GM12878 (cell line): ENCODE measurements around the gene ADAMTSL3.

ENCODE experiments used
- CREM ChIP-seq: IDR thresholded peaks from 2 replicates; pipeline ENCODE4 v1.6.1; 2014; ENCODE audit warnings: antibody characterized with exemption, low read depth
- MLLT1 ChIP-seq: fragments of 450-650 bp; IDR thresholded peaks from 2 replicates; pipeline ENCODE4 v1.6.1; 2016; ENCODE audit warnings: mild to moderate bottlenecking
- SIN3A ChIP-seq: IDR thresholded peaks from 2 replicates; pipeline ENCODE4 v1.6.1; 2012; ENCODE audit warnings: low read depth, low read length, improper control_type of control experiment
- TF ChIP-seq, protein P1 (sequence below): IDR thresholded peaks from 2 replicates; pipeline ENCODE4 v1.6.1; 2011; ENCODE audit warnings: low read depth, low read length, improper control_type of control experiment, borderline replicate concordance
- TF ChIP-seq, protein P2 (sequence below), 3 experiments: IDR thresholded peaks in 2 of 3; conservative IDR thresholded peaks in 1 of 3; 2 replicates each; pipeline ENCODE4 v1.5.1; 2011; ENCODE audit warnings: low read depth in 3 of 3, low read length in 3 of 3, mild to moderate bottlenecking in 3 of 3, control low read depth in 2 of 3, moderate library complexity in 2 of 3, inconsistent platforms in 1 of 3, mixed read lengths in 1 of 3; ENCODE audit not compliant: control insufficient read depth in 2 of 3, insufficient read depth in 1 of 3; ENCODE audit errors: extremely low read depth in 1 of 3
- TF ChIP-seq, protein P3 (sequence below): fragments of 450-650 bp; IDR thresholded peaks from 2 replicates; pipeline ENCODE4 v1.6.1; 2018; ENCODE audit warnings: borderline replicate concordance, mild to moderate bottlenecking; ENCODE audit not compliant: partially characterized antibody
- TF ChIP-seq, protein P4 (sequence below): fragments of 450-650 bp; formaldehyde crosslinking; IDR thresholded peaks from 2 replicates; pipeline ENCODE4 v1.4.0; 2022; ENCODE audit warnings: mild to moderate bottlenecking, moderate library complexity

DNA sequence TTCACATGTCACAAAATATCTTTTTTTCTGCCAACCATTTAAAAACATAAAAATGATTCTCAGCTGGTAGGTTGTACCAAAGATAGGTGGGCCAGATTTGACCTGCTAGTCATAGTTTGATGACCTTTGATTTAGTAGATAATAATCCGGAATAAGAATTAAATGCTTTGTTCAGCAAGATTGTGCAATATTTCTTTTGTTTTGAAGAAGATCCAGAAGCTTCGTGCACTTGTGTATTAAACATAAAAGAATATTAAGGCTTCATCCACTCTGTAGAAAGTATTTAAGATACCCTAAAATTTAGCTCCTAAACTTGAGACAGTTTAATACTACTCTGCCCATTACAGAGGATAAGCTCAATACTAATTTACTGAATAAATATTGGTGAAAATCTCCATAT is 258.4 kb downstream of the ADAMTSL3 start:
- TF ChIP-seq, protein P1, sequence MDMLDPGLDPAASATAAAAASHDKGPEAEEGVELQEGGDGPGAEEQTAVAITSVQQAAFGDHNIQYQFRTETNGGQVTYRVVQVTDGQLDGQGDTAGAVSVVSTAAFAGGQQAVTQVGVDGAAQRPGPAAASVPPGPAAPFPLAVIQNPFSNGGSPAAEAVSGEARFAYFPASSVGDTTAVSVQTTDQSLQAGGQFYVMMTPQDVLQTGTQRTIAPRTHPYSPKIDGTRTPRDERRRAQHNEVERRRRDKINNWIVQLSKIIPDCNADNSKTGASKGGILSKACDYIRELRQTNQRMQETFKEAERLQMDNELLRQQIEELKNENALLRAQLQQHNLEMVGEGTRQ, result no peak
- TF ChIP-seq, protein P2, sequence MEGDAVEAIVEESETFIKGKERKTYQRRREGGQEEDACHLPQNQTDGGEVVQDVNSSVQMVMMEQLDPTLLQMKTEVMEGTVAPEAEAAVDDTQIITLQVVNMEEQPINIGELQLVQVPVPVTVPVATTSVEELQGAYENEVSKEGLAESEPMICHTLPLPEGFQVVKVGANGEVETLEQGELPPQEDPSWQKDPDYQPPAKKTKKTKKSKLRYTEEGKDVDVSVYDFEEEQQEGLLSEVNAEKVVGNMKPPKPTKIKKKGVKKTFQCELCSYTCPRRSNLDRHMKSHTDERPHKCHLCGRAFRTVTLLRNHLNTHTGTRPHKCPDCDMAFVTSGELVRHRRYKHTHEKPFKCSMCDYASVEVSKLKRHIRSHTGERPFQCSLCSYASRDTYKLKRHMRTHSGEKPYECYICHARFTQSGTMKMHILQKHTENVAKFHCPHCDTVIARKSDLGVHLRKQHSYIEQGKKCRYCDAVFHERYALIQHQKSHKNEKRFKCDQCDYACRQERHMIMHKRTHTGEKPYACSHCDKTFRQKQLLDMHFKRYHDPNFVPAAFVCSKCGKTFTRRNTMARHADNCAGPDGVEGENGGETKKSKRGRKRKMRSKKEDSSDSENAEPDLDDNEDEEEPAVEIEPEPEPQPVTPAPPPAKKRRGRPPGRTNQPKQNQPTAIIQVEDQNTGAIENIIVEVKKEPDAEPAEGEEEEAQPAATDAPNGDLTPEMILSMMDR (IDR thresholded peaks at IDR 0.05 in 2 of 3, conservative IDR thresholded peaks at IDR 0.05 in 1 of 3; ENCODE audit: control insufficient read depth in 2 of 3, extremely low read depth in 1 of 3, insufficient read depth in 1 of 3, low read depth in 3 of 3, low read length in 3 of 3), result no peak
- TF ChIP-seq SIN3A, result no peak
- TF ChIP-seq CREM, result no peak
- TF ChIP-seq, protein P3, sequence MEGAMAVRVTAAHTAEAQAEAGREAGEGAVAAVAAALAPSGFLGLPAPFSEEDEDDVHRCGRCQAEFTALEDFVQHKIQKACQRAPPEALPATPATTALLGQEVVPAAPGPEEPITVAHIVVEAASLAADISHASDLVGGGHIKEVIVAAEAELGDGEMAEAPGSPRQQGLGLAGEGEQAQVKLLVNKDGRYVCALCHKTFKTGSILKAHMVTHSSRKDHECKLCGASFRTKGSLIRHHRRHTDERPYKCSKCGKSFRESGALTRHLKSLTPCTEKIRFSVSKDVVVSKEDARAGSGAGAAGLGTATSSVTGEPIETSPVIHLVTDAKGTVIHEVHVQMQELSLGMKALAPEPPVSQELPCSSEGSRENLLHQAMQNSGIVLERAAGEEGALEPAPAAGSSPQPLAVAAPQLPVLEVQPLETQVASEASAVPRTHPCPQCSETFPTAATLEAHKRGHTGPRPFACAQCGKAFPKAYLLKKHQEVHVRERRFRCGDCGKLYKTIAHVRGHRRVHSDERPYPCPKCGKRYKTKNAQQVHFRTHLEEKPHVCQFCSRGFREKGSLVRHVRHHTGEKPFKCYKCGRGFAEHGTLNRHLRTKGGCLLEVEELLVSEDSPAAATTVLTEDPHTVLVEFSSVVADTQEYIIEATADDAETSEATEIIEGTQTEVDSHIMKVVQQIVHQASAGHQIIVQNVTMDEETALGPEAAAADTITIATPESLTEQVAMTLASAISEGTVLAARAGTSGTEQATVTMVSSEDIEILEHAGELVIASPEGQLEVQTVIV, result no peak
- no peak for TF ChIP-seq MLLT1
- TF ChIP-seq, protein P4, sequence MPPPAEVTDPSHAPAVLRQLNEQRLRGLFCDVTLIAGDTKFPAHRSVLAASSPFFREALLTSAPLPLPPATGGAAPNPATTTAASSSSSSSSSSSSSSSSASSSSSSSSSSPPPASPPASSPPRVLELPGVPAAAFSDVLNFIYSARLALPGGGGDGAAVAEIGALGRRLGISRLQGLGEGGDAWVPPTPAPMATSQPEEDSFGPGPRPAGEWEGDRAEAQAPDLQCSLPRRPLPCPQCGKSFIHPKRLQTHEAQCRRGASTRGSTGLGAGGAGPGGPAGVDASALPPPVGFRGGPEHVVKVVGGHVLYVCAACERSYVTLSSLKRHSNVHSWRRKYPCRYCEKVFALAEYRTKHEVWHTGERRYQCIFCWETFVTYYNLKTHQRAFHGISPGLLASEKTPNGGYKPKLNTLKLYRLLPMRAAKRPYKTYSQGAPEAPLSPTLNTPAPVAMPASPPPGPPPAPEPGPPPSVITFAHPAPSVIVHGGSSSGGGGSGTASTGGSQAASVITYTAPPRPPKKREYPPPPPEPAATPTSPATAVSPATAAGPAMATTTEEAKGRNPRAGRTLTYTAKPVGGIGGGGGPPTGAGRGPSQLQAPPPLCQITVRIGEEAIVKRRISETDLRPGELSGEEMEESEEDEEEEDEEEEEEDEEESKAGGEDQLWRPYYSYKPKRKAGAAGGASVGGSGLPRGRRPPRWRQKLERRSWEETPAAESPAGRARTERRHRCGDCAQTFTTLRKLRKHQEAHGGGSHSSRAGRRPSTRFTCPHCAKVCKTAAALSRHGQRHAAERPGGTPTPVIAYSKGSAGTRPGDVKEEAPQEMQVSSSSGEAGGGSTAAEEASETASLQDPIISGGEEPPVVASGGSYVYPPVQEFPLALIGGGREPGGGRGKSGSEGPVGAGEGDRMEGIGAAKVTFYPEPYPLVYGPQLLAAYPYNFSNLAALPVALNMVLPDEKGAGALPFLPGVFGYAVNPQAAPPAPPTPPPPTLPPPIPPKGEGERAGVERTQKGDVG (CRISPR knock-in tag), result no peak
